Body of pancreas (tissue), 4 donors: ENCODE measurements around the gene ACSM5.

Experiments
- POLR2A ChIP-seq, 3 donors: fragments of 450-650 bp; IDR thresholded peaks; one replicate each; pipeline ENCODE4 v1.6.1; 2016; ENCODE audit warnings: antibody characterized with exemption in 3 of 3, mild to moderate bottlenecking in 2 of 3
- TF ChIP-seq, protein P1 (sequence below), 7 experiments: fragments of 450-650 bp in 4 of 7; fragments of 200-600 bp in 3 of 7; sonication (generic) in 3 of 7; IDR thresholded peaks; one replicate each; pipeline ENCODE4 v1.5.1; 2016 to 2019; ENCODE audit warnings: antibody characterized with exemption in 7 of 7

DNA sequence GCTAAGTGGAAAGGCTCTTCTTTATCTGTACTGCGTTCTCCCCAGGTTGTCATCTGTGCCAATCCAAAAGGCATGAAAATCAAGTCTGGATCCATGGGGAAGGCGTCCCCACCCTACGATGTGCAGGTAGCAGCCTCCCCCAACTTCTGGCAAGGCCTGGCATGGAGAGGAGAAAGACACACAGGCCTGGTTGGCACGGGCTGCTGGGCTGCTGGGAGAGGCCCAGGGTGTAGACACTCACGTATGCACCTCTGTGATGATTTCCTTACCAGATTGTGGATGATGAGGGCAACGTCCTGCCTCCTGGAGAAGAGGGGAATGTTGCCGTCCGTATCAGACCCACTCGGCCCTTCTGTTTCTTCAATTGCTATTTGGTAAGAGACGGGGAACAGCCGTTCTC, 21.6 kb downstream of the ACSM5 start:
- TF ChIP-seq, protein P1, sequence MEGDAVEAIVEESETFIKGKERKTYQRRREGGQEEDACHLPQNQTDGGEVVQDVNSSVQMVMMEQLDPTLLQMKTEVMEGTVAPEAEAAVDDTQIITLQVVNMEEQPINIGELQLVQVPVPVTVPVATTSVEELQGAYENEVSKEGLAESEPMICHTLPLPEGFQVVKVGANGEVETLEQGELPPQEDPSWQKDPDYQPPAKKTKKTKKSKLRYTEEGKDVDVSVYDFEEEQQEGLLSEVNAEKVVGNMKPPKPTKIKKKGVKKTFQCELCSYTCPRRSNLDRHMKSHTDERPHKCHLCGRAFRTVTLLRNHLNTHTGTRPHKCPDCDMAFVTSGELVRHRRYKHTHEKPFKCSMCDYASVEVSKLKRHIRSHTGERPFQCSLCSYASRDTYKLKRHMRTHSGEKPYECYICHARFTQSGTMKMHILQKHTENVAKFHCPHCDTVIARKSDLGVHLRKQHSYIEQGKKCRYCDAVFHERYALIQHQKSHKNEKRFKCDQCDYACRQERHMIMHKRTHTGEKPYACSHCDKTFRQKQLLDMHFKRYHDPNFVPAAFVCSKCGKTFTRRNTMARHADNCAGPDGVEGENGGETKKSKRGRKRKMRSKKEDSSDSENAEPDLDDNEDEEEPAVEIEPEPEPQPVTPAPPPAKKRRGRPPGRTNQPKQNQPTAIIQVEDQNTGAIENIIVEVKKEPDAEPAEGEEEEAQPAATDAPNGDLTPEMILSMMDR (IDR thresholded peaks at IDR 0.05) = no peak
- TF ChIP-seq POLR2A (IDR thresholded peaks at IDR 0.05) = no peak
